H1 (cell line): ENCODE results near the gene NT5DC3. TPM values are rescaled to one million over a fixed set of nuclear protein-coding genes. Genes with fewer than 3 reads are reported as not detected.

Experiments
- ATF3 ChIP-seq: IDR thresholded peaks from 2 replicates; pipeline ENCODE4 v1.6.1; 2011; ENCODE audit warnings: low read depth, mild to moderate bottlenecking, low read length; ENCODE audit not compliant: insufficient read depth
- MAFK ChIP-seq: IDR thresholded peaks from 2 replicates; pipeline ENCODE4 v1.6.1; 2012; ENCODE audit warnings: low read depth, mild to moderate bottlenecking, improper control_type of control experiment, low read length
- SIRT6 ChIP-seq: IDR thresholded peaks from one replicate; pipeline ENCODE4 v1.7.1; 2012; ENCODE audit warnings: low read length, inconsistent platforms
- SP1 ChIP-seq: IDR thresholded peaks from 2 replicates; pipeline ENCODE4 v1.6.1; 2011; ENCODE audit warnings: low read depth, low read length
- TCF12 ChIP-seq: IDR thresholded peaks from 2 replicates; pipeline ENCODE4 v1.6.1; 2011; ENCODE audit warnings: low read depth, mild to moderate bottlenecking, low read length
- TEAD4 ChIP-seq: IDR thresholded peaks from 2 replicates; pipeline ENCODE4 v1.6.1; 2012; ENCODE audit warnings: low read depth, low read length, inconsistent platforms, mixed read lengths
- ZNF274 ChIP-seq: IDR thresholded peaks from 2 replicates; pipeline ENCODE4 v1.7.0; 2012; ENCODE audit warnings: low read length, borderline replicate concordance; ENCODE audit errors: extremely low read depth
- polyA plus RNA-seq, 7 experiments: library from polyadenylated mRNA; depleted of rRNA in 3 of 7; stranded (reverse) in 5 of 7; unstranded in 2 of 7; fragments of >200 nt in 5 of 7; fragments of 200-250 nt in 2 of 7; gene quantifications; 1 replicate in 5 of 7; 2 replicates in 1 of 7; 4 replicates in 1 of 7; pipeline versions ENCODE4 v1.2.1 to v1.2.3, GENCODE V29; 2011 to 2013; ENCODE audit warnings: missing spikeins in 2 of 7, mixed read lengths in 2 of 7
- total RNA-seq: library from RNA; stranded (reverse); fragmentation: NEBNext Ultra II Directional; extraction: Animal tissue kit (Norgen Biotek cat#: 25700); gene quantifications from 2 replicates; pipeline ENCODE4 v1.2.1, GENCODE V29; 2021

The NT5DC3 gene
- total and polyA plus RNA-seq, 2 of the 8 experiments (the other 6 are each of a cell fraction or from before 2014, with no cell fraction given), result 5.4 to 14.8 TPM

GRCh38 chr12:103858953-103859601 lies 18.0 kb upstream of the NT5DC3 start (continued):
- TF ChIP-seq TEAD4 (no peak), MAFK (no peak), ZNF274 (no peak), SP1 (no peak), SIRT6 (no peak), ATF3 (no peak), TCF12 (no peak)
